ENCODE data around the gene TMCO1.
"Not testable (repeated sequence)": the region's sequence is repeated elsewhere in the genome, so short reads cannot be mapped to it uniquely, and the experiment has no call there.

Gene TMCO1

GRCh38 chr1:165744913-165745312, 23.8 kb downstream of the TMCO1 start:
- DNase-seq = not testable (repeated sequence)

GRCh38 chr1:165742194-165742593, 26.5 kb downstream of the TMCO1 start:
- no peak for DNase-seq

GRCh38 chr1:165738794-165739193, 29.9 kb downstream of the TMCO1 start:
- DNase-seq = peak; percentile 86

DNA sequence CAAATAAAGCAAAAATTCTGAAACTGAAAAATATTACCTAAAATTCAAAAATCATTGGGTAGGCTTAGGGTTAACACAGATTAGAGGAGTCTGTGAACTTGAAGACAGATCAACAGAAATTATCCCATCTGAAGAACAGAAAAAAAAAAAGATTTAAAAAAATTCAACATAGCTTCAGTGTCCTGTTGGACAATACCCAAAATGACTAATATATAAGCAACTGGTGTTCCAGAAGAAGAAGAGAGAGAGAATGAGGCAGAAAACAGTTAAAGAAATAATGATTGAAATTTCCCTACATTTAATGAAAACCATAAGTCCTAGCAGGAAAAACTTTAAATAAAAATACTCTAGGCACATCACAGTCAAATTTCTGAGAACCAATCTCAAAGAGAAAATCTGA, 31.5 kb downstream of the TMCO1 start:
- DNase-seq = no peak

GRCh38 chr1:165734906-165735305, 33.8 kb downstream of the TMCO1 start:
- DNase-seq = no peak

DNA sequence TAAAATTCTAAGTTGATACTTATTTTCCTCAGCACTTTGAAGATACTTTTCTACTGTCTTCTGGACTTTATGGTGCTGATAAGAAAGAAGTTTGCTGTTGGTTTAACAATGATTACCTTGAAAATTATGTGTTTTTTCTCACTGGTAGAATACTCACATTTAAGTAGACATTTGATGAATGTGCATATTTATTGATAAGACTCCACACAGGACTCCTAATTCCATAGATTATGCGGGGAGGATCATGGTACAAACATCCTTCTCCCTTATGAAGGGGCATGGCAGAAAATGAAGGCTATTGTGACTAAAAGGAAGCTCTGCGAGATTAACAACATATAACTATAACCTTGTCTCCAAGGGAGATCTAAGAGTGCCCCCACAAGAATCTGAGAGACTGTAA, 41.8 kb downstream of the TMCO1 start:
- DNase-seq = no peak

DNA sequence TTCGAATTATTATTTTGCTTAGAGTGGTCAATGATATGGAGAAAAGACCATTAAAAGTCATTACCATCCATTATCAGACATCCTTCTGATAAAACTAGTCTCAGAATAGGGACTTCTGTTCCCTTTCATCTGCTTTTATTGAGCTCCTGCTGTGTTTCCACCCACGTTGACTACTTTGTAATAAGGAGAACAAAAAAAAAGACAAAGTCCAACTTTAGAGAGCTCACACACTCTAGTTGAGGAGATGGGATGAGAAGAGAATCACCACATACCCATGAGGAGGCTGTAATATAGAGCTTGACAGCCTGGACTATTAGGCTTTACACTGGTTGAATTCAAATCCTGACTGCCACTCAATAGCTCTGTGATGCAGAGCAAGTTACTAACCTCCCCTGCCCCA, 42.5 kb downstream of the TMCO1 start:
- no peak for DNase-seq

DNA sequence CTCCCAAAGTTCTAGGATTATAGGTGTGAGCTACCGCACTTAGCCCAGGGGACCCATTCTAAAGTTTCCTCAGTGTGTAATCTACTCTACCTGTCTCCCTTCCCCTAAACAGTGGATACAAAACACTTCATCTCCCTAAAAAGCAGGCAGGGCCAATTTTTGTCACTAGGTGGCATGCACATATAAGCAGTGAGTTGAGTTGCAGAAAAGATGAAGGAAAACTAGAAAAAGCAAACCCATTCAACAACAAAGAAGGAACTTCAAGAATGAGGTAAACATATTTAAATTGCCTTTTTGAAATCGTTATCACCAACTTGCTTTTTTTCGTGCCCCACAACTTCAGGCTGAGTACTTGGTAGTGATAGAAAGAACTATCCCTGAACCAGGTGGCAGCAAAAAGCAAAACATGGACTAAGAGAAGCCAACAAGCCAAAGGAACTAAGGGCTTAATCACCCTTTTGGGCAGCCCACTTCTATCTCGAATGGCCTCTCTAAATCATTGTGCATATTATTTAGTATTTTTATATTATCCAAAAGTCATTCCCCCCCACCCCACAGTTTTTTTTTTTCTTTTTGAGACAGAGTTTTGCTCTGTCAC, 50.7 kb downstream of the TMCO1 start:
- DNase-seq = peak; percentile 81

DNA sequence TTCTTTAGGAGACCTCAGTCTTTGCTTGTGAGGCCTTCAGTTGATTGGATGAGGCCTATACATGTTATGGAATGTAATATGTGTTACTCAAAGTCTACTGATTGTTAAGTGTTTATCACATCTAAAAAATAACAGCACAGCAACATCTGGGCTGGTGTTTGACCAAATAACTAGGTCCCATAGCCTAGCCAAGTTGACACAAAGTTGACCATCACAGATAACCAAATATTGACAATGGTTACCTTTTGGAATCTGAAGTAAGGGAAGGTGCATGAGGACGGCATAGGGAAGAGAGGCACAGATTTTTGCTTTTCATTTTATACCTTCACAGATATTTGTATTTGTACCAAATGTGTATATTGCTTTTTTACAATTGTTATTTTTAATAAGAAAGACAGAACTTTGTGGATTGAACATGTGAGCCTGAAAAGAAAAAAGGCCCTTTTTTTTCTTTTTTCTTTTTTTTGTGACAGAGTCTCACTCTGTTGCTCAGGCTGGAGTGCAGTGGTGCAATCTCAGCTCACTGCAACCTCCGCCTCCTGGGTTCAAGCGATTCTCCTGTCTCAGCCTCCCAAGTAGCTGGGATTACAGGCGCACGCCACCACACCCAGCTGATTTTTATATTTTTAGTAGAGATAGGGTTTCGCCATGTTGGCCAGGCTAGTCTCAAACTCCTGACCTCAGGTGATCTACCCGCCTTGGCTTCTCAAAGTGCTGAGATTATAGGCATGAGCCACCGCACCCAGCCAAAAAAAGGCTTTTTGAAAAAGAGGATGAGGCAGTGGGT, 52.2 kb downstream of the TMCO1 start:
- not testable (repeated sequence) for DNase-seq

DNA sequence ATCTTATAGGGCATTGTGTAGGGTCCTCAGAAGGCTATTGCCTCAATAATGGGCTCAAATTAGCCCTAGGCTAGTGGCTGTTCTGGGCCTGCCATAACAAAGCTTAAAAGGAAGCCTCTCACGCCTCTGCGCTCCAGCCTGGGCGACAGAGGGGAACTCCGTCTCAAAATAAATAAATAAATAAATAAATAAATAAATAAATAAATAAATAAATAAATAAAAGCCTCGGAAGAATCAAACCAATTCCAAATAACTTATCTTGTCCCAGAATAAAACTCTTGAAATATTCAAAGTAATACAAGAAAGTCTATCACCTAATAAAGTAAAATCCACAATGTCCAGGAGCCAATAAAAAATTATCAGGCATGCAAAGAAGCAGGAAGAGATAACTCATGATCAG, 55.9 kb downstream of the TMCO1 start:
- no peak for DNase-seq

GRCh38 chr1:165707984-165708706, 60.5 kb downstream of the TMCO1 start:
- DNase-seq = no peak

DNA sequence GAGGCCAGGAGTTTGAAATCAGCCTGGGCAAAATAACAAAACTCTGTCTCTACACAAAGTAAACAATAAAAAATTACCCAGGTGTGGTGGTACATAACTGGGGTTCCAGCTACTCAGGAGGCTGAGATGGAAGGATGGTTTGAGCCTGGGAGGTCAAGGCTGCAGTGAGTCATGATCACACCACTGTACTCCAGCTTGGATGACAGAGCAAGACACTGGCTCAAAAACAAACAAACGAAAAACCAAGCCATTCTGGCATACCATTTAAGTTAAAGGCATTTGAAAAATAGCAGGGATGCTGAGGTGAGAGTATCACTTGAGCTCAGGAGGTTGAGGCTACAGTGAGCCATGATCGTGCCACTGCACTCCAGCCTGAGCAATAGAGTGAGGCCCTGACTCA, 65.0 kb downstream of the TMCO1 start:
- DNase-seq = peak; percentile 55

DNA sequence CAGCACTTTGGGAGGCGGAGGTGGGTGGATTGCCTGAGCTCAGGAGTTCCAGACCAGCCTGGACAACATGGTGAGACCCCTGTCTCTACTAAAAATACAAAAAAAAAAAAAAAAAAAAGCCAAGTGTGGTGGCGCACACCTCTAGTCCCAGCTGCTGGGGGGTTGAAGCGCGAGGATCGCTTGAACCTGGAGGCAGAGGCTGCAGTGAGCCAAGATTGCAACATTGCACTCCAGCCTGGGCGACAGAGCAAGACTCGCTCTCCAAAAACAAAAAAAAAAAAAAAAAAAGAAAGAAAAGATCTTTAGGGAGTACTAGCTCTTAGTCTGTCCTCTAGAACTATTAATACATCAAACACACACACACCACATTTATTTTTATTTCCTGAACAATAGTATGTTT, 66.7 kb downstream of the TMCO1 start:
- not testable (repeated sequence) for DNase-seq

DNA sequence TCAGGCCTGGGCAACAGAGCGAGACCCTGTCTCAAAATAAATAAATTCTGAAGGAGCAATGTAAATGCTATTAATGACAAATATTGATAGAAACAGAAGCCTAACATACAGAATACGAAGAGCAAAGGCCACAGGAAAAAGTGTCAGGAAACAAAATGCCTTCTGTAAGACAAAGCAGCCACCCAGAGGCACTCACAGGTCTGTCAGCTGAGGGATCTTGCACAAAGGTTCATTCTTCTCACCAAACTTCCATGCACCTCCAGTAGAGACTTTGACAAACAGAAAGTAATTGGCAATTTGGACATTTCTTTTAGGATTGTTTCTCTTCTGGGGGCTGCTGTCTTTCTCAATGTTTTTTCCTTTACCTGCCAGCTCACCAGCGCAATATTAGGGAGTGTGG, 69.1 kb downstream of the TMCO1 start:
- no peak for DNase-seq

GRCh38 chr1:165698761-165699052, 70.0 kb downstream of the TMCO1 start:
- no peak for DNase-seq

DNA sequence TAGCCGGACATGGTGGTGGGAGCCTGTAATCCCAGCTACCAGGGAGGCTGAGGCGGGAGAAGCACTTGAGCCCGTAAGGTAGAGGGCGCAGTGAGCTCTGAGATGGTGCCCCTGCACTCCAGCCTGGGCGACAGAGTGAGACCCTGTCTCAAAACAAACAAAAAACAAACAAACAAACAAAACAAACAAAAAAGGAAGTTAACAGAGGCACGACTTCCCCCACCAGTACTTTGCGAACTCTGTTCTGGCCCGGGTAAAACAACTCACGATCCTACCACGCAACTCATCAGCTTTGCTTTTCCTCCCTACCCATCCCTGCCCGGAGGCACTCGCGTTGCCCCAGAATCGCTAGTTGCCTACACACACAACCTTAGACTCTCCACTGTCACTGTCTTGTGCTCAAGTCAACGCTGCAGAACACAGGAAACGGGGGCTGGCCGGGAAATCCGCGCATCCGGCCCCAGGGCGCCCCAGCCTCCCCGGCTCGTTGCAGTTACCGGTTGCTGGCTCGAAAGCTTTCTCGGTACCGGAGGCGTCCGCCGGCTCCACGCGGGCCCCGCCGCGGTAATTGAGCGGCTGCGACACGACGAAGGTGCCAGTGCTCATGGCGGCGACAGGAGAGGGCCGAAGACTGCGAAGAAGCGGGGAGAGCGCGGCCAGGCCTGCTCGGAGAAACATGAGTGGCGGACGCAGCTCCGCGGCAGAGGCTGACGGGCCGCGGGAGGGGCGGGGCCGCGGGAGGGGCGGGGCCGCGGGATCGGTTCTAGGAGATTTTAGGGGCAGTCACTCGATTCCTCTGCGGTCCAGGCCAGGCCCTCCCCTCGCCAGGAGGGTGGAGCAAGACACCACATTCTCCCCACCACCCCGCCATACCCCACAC, 70.5 kb downstream of the TMCO1 start, which contains the start of gene ALDH9A1:
TSS of gene ALDH9A1 (minus strand) at position 682 of the 880 bp plus-strand sequence. CDS start at position 678, 4 bp downstream.
- DNase-seq = peak; percentile 89

- peak; percentile 39 for DNase-seq
Measured at GRCh38 chr1:165697491-165697880, 71.2 kb downstream of the TMCO1 start.

DNA sequence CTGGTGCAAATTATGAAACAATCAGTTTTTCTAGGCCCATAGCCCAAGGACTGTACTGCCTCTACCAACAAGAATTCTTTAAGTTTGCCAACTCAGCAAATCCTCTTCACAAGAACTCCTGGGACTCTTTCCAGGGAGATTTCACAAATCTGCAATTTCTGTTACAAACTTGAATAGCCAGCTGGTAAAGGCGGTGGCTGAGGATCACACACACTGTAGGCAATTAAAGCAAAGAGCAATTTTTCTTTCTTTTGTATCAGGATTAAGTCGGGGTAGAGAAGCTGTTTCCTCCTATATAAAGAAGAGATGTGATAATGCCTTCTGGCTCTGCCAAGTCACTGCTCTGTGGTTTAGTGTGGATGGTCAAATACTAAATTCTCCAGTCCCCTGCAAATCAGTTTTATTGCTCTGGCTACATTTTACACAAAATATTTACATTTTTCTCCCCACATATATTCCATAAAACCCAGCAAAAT, 72.0 kb downstream of the TMCO1 start:
- DNase-seq = no peak

DNA sequence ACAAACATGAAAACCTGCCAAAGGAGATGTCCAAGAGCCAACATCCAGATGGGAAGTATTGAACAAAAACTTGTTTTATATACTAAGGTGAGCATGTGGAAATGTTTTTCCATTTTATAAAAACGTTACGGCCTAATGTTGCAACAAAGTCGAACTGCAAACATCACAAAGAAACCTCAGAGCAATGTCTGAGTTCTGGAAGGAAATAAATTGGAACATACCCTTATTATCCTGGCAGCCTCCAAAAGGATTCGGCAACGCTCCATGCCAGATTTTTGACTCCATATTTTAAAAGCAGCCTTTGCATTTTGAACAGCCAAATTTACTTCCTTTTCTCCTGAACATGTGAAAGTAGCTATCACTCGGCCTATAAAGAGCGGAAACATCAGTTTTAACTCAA, 73.6 kb downstream of the TMCO1 start:
- DNase-seq = no peak

GRCh38 chr1:165688046-165688445, 80.6 kb downstream of the TMCO1 start:
- DNase-seq = no peak

DNA sequence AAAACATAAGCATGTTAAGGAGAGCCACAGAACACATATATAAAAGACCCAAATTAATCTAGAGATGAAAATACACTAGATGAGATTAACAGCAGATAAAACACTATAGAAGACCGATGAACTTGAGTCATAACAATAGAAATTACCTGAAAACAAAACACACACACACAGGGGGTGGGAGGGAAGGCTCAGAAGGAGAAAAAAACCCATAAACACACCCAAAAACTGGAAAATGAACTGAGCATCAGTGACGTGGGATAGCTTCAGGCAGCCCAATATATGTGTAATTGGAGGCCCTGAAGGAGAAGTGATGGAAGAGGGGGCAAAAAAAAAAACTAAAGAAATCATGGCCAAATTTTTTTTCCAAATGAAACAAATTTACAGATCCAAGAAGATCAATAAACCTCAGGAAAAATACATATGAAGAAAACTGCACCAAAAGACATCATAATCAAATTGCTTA, 81.7 kb downstream of the TMCO1 start:
- DNase-seq = no peak

DNA sequence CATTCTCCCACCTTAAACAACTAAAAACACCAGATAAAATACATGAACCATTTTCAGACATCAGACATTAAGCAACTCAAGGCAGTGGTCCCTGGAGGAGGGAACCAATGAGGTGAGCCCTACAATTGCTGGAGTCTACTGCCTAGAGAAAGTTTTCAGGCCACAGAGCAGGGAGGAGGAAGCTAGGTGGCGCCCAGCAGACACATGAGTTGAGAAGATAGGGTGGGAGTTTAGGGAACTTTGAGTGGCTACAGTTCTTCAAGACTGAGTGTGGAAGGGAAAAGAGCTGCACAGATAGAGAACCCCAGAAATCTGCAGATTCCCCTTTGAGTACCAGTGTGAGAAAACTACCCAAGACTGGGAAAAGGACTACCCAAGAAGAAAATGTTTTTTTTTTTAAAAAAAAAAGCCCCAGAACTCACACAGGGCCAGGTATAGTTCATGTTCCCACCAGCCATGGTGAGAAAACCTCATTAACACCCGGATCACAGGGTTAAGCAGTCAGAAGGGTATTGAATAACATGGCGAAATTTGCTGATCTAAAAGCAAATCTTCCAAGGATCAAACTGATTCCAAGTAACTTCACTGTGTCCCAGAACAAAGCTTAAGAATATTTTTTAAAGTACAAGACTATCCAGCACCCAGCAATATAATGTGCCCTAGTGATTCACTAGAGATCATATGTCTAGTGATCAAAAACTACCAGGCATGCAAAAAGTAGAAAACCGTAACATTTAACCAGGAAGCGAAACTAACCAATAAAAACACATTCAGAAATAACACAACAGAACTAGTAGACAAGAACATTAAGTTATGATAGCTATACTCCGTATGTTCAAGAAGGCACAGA, 82.3 kb downstream of the TMCO1 start:
- DNase-seq = no peak

Data from DMS53 (cell line).